Neural cell (in vitro differentiated cells): ENCODE data around the gene PDCD1LG2. TPM values are rescaled to one million over a fixed set of nuclear protein-coding genes. Genes with fewer than 3 reads are reported as not detected.

Experiments used
- H2AFZ ChIP-seq: fragments of 200-600, 300-800 bp; sonication (generic), shearing (Covaris generic); 2 replicates; pipeline ENCODE4 v1.6.0; 2014; ENCODE audit warnings: low read depth, mild to moderate bottlenecking, antibody characterized with exemption, low read length, moderate library complexity
- H3F3A ChIP-seq: fragments of 200-600 bp; shearing (Covaris generic); 2 replicates; pipeline ENCODE4 v1.6.1; 2016; ENCODE audit warnings: mild to moderate bottlenecking, moderate library complexity, mixed read lengths, antibody characterized with exemption, low read length; ENCODE audit not compliant: insufficient read depth, poor library complexity, severe bottlenecking
- H3K27ac ChIP-seq: fragments of 200-600, 300-800 bp; sonication (generic), shearing (Covaris generic); 2 replicates; pipeline ENCODE4 v1.5.1; 2014; ENCODE audit warnings: mild to moderate bottlenecking, low read length, moderate library complexity
- H3K27me3 ChIP-seq: fragments of 300-800, 200-600 bp; sonication (generic), shearing (Covaris generic); 2 replicates; pipeline ENCODE4 v1.6.0; 2014; ENCODE audit warnings: mild to moderate bottlenecking, low read depth, low read length, moderate library complexity; ENCODE audit not compliant: insufficient read depth
- H3K36me3 ChIP-seq: fragments of 300-800, 200-600 bp; sonication (generic), shearing (Covaris generic); 2 replicates; pipeline ENCODE4 v1.5.1; 2014; ENCODE audit warnings: mild to moderate bottlenecking, antibody characterized with exemption, low read length, moderate library complexity; ENCODE audit not compliant: insufficient read depth
- H3K4me2 ChIP-seq: fragments of 300-800, 200-600 bp; sonication (generic), shearing (Covaris generic); 2 replicates; pipeline ENCODE4 v1.6.0; 2014; ENCODE audit warnings: mild to moderate bottlenecking, low read length
- H3K4me3 ChIP-seq: fragments of 300-800, 200-600 bp; sonication (generic), shearing (Covaris generic); 2 replicates; pipeline ENCODE4 v1.5.1; 2014; ENCODE audit warnings: mild to moderate bottlenecking, low read length, moderate library complexity
- H3K79me2 ChIP-seq: fragments of 200-600 bp; shearing (Covaris generic); replicated peaks from 2 replicates; pipeline ENCODE4 v1.6.0; 2014; ENCODE audit warnings: mild to moderate bottlenecking, low read length, moderate library complexity; ENCODE audit not compliant: insufficient read depth
- H3K9ac ChIP-seq: fragments of 300-800, 200-600 bp; sonication (generic), shearing (Covaris generic); 2 replicates; pipeline ENCODE4 v1.6.1; 2016; ENCODE audit warnings: mild to moderate bottlenecking, low read length, mixed read lengths
- H3K9me2 ChIP-seq: fragments of 200-600 bp; shearing (Covaris generic); 2 replicates; pipeline ENCODE4 v1.6.1; 2016; ENCODE audit warnings: mild to moderate bottlenecking, low read length, mixed read lengths; ENCODE audit not compliant: insufficient read depth
- H3K9me3 ChIP-seq: fragments of 200-600, 300-800 bp; sonication (generic), shearing (Covaris generic); 2 replicates; pipeline ENCODE4 v1.6.1; 2016; ENCODE audit warnings: mild to moderate bottlenecking, mixed run types, low read length, moderate library complexity, mixed read lengths
- H4K20me1 ChIP-seq: fragments of 200-600 bp; shearing (Covaris generic); 2 replicates; pipeline ENCODE4 v1.6.1; 2016; ENCODE audit warnings: mild to moderate bottlenecking, mixed run types; ENCODE audit not compliant: insufficient read depth
- CTCF ChIP-seq: fragments of 450-650 bp; IDR thresholded peaks from 2 replicates; pipeline ENCODE4 v1.5.1; 2014; ENCODE audit warnings: antibody characterized with exemption, mild to moderate bottlenecking, moderate library complexity; ENCODE audit not compliant: poor library complexity, severe bottlenecking
- EP300 ChIP-seq: fragments of 450-650 bp; conservative IDR thresholded peaks from 2 replicates; pipeline ENCODE4 v1.6.1; 2014; ENCODE audit warnings: antibody characterized with exemption, mild to moderate bottlenecking, moderate library complexity; ENCODE audit not compliant: poor library complexity, severe bottlenecking
- EZH2 ChIP-seq: fragments of 200-600, 300-800 bp; shearing (Covaris generic), sonication (generic); IDR thresholded peaks from 2 replicates; pipeline ENCODE4 v1.6.1; 2014; ENCODE audit warnings: antibody characterized with exemption, low read length, borderline replicate concordance, mild to moderate bottlenecking; ENCODE audit not compliant: insufficient read depth, poor library complexity, severe bottlenecking
- MXI1 ChIP-seq: fragments of 450-650 bp; conservative IDR thresholded peaks from 2 replicates; pipeline ENCODE4 v1.6.1; 2014; ENCODE audit warnings: antibody characterized with exemption, mild to moderate bottlenecking; ENCODE audit not compliant: poor library complexity, severe bottlenecking
- POLR2AphosphoS5 ChIP-seq: IDR thresholded peaks from 2 replicates; pipeline ENCODE4 v1.6.1; 2012
- RAD21 ChIP-seq: fragments of 450-650 bp; conservative IDR thresholded peaks from 2 replicates; pipeline ENCODE4 v1.6.1; 2014; ENCODE audit warnings: antibody characterized with exemption, mild to moderate bottlenecking, moderate library complexity
- REST ChIP-seq: IDR thresholded peaks from 2 replicates; pipeline ENCODE4 v1.6.1; 2012; ENCODE audit warnings: borderline replicate concordance
- SMC3 ChIP-seq: fragments of 450-650 bp; conservative IDR thresholded peaks from 2 replicates; pipeline ENCODE4 v1.6.1; 2014; ENCODE audit warnings: antibody characterized with exemption, mild to moderate bottlenecking, moderate library complexity; ENCODE audit not compliant: poor library complexity
- TAF1 ChIP-seq: IDR thresholded peaks from 2 replicates; pipeline ENCODE4 v1.6.1; 2012; ENCODE audit warnings: low read depth
- polyA plus RNA-seq: library from polyadenylated mRNA; depleted of rRNA; stranded (reverse); fragments of >200 nt; gene quantifications from 2 replicates; pipeline ENCODE4 v1.2.3, GENCODE V29; 2014

Gene PDCD1LG2
- polyA plus RNA-seq, 1 donor from 2014 or later: not detected

GRCh38 chr9:5500441-5501235 lies 9.7 kb upstream of the PDCD1LG2 start:
- Histone ChIP-seq H3K4me3 (no peak overlapping the region), H4K20me1 (no peaks in the 10 kb centered on the region), H3K27me3 (no peaks in the 10 kb centered on the region), H3F3A (no peaks in the 10 kb centered on the region), H3K36me3 (no peaks in the 10 kb centered on the region), H3K27ac (no peak overlapping the region), H3K9ac (no peak overlapping the region), H3K9me3 (no peaks in the 10 kb centered on the region), H2AFZ (no peak overlapping the region), H3K79me2 (no peaks in the 10 kb centered on the region), H3K4me2 (no peak overlapping the region), H3K9me2 (no peaks in the 10 kb centered on the region)
- TF ChIP-seq POLR2AphosphoS5 (no peak), MXI1 (no peak), CTCF (no peak), SMC3 (no peak), EP300 (no peak), EZH2 (no peak), TAF1 (no peak), REST (no peak), RAD21 (no peak)

GRCh38 chr9:5502553-5502952 lies 7.8 kb upstream of the PDCD1LG2 start:
- TF ChIP-seq CTCF (no peak), TAF1 (no peak), EZH2 (no peak), MXI1 (no peak), REST (no peak), RAD21 (no peak), SMC3 (no peak), POLR2AphosphoS5 (no peak), EP300 (no peak)

More at GRCh38 chr9:5502553-5502952, 7.8 kb upstream of the PDCD1LG2 start:
- H3K36me3 ChIP-seq: no peaks in the 10 kb centered on the region
- no peaks in the 10 kb centered on the region for H3K79me2 ChIP-seq
- no peaks in the 10 kb centered on the region for H3F3A ChIP-seq
- no peak overlapping the region for H3K9ac ChIP-seq
- no peaks in the 10 kb centered on the region for H3K9me3 ChIP-seq
- no peak overlapping the region for H3K4me2 ChIP-seq
- no peaks in the 10 kb centered on the region for H3K27me3 ChIP-seq
- H2AFZ ChIP-seq: no peak overlapping the region
- H3K4me3 ChIP-seq: no peak overlapping the region
- no peak overlapping the region for H3K27ac ChIP-seq
- H3K9me2 ChIP-seq: no peaks in the 10 kb centered on the region
- H4K20me1 ChIP-seq: no peaks in the 10 kb centered on the region
